ENCODE results near the gene SERPINE1. TPM values are rescaled to one million over a fixed set of nuclear protein-coding genes. Genes with fewer than 3 reads are reported as not detected.
"Not testable (repeated sequence)": the region's sequence is repeated elsewhere in the genome, so short reads cannot be mapped to it uniquely, and the experiment has no call there.

The SERPINE1 gene
- 463 and 480 TPM in 2 replicates for total RNA-seq (2014; rRNA removed; shearing (Covaris generic))

DNA sequence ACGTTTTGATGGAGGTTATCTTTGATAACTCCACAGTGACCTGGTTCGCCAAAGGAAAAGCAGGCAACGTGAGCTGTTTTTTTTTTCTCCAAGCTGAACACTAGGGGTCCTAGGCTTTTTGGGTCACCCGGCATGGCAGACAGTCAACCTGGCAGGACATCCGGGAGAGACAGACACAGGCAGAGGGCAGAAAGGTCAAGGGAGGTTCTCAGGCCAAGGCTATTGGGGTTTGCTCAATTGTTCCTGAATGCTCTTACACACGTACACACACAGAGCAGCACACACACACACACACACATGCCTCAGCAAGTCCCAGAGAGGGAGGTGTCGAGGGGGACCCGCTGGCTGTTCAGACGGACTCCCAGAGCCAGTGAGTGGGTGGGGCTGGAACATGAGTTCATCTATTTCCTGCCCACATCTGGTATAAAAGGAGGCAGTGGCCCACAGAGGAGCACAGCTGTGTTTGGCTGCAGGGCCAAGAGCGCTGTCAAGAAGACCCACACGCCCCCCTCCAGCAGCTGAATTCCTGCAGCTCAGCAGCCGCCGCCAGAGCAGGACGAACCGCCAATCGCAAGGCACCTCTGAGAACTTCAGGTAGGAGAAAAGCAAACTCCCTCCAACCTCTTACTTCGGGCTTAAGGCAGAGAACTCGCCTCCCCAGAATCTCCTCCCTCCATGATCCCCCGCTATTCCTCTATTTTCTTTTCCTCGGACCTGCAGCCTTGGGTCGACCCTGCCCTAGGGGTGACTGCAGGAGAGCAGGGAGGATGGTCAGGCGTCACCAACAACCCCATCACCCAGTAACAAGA lies at the start of gene SERPINE1:
SERPINE1 (plus strand) TSS at position 454 of the 809 bp plus-strand sequence. CDS start 1,290 bp downstream, outside the sequence.
- peak; percentile 98 for DNase-seq (ENCODE audit: low spot score)

DNA sequence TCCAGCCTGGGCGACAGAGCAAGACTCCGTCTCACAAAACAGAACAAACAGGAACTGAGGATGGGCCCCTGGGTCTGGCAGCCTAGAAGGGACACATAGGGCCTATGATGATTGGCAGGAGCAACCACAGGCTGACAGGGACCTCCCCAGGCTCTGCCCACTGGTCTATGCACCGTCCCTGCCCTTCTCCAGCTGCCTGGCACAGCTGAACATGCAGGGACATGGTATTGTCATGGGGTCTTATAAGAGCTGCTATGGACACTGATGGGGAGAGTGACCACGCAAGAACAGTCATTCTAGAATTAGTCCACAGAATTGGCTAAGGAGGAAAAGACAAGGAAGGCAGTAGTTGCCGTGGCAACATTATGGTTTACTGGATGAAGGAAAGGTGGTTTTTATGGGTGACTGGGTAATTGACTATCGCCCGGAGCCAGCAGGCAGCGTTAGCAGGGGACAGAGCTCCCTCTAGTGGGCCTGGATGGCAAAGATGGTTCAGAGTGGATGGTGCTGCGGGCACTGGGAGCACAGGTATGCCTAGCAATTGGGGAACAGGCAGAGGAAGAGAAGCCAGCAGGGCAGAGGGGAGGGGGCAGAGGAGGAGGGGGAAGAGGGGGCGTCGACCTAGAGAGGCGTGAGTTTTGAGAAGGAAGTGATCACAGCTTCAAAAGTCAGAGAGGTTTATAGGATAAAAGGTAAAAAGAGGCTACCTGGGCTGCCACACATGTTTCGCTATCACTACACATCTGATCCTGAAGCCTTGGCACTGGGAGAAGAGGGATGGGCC lies 49.4 kb upstream of the SERPINE1 start:
- DNase-seq (ENCODE audit: low spot score) = peak; percentile 83

DNA sequence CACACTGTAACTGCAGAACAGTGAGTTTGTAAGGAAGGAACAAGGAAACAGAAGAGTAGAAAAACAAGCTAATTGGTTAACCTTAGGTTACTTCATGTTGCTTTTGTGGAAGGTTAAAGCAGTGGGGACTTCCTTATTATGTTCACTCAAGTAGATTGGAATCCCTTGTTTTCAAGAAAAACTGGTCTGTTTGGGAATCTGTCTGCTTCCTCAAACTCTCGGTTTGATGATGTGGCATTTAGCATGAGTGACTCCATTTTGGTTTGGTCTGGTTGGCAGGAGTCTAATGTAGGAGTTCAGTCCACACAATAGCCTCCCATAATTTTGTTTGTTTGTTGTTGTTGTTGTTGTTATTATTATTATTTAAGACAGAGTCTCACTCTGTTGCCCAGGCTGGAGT lies 45.5 kb upstream of the SERPINE1 start:
- no peak for DNase-seq (ENCODE audit: low spot score)

DNA sequence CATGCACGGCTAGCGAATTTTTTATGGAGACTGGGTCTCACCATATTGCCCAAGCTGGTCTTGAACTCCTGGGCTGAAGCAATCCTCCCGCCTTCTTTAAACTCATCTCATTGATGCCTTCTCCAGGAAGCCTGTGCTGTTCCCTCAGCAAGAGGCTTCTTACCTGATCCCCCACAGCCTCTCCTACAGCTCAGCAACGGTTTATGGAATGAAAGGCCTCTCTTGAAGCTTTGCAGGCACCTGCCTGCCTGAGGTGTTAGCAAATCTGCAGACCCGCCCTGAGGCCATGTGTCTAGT lies 42.1 kb upstream of the SERPINE1 start:
- no peak for DNase-seq (ENCODE audit: low spot score)

DNA sequence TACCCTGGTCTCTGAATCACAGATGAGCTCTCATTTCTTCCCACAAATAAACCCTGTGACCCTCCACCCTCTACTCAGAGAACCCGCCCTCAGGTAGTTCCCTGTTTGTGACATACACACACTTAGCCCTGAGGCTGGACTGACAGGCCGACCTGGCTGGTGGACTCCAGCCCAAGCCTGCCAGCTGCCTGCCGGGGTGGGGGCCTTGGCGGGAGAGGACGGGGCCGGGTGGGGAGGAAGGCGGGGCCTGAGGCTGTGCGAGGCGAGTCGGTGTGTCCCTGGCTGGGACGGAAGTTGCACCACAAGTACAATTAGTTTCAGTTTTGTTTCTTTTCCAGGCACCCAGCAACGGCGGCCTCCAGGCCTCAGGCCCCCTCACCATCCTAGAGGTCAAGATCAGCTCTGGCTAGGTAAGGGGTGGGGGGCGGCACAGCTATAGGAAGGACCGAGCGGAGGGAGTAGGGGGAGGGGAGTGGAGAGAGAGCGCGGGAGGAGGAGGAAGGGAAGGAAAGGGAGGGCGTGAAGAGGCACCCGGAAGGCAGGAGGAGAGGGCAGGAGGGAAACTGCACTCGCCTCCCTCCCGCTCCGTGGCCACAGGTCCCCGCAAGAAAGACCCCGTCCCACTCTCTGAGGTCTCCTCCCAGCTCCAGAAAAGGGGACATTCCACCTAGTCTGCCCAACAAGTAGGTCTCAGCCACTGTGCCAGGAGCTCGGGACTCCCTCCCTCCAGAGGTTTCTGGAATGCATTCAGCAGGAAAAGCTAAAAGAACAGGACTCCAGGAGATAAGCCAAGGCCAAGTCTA lies 41.5 kb upstream of the SERPINE1 start, which contains the start of gene TRIM56:
TRIM56 (plus strand) TSS at position 320 of the 803 bp plus-strand sequence. CDS start 1,832 bp downstream, outside the sequence.
- peak; percentile 81 for DNase-seq (ENCODE audit: low spot score)

DNA sequence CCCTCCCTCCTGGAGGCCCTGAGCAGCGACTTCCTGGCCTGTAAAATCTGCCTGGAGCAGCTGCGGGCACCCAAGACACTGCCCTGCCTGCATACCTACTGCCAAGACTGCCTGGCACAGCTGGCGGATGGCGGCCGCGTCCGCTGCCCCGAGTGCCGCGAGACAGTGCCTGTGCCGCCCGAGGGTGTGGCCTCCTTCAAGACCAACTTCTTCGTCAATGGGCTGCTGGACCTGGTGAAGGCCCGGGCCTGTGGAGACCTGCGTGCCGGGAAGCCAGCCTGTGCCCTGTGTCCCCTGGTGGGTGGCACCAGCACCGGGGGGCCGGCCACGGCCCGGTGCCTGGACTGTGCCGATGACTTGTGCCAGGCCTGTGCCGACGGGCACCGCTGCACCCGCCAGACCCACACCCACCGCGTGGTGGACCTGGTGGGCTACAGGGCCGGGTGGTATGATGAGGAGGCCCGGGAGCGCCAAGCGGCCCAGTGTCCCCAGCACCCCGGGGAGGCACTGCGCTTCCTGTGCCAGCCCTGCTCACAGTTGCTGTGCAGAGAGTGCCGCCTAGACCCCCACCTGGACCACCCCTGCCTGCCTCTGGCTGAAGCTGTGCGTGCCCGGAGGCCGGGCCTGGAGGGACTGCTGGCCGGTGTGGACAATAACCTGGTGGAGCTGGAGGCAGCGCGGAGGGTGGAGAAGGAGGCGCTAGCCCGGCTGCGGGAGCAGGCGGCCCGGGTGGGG lies 39.4 kb upstream of the SERPINE1 start:
- DNase-seq (ENCODE audit: low spot score) = no peak

DNA sequence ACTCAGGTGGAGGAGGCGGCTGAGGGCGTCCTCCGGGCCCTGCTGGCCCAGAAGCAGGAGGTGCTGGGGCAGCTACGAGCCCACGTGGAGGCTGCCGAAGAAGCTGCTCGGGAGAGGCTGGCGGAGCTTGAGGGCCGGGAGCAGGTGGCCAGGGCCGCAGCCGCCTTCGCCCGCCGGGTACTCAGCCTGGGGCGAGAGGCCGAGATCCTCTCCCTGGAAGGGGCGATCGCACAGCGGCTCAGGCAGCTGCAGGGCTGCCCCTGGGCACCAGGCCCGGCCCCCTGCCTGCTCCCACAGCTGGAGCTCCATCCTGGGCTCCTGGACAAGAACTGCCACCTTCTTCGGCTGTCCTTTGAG lies 38.9 kb upstream of the SERPINE1 start:
- no peak for DNase-seq (ENCODE audit: low spot score)

DNA sequence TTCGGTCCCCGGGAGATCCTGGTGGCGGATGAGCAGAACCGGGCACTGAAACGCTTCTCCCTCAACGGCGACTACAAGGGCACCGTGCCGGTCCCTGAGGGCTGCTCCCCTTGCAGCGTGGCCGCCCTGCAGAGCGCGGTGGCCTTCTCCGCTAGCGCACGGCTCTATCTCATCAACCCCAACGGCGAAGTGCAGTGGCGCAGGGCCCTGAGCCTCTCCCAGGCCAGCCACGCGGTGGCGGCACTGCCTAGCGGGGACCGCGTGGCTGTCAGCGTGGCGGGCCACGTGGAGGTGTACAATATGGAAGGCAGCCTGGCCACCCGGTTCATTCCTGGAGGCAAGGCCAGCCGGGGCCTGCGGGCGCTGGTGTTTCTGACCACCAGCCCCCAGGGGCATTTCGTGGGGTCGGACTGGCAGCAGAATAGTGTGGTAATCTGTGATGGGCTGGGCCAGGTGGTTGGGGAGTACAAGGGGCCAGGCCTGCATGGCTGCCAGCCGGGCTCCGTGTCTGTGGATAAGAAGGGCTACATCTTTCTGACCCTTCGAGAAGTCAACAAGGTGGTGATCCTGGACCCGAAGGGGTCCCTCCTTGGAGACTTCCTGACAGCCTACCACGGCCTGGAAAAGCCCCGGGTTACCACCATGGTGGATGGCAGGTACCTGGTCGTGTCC lies 37.9 kb upstream of the SERPINE1 start:
- DNase-seq (ENCODE audit: low spot score) = no peak

DNA sequence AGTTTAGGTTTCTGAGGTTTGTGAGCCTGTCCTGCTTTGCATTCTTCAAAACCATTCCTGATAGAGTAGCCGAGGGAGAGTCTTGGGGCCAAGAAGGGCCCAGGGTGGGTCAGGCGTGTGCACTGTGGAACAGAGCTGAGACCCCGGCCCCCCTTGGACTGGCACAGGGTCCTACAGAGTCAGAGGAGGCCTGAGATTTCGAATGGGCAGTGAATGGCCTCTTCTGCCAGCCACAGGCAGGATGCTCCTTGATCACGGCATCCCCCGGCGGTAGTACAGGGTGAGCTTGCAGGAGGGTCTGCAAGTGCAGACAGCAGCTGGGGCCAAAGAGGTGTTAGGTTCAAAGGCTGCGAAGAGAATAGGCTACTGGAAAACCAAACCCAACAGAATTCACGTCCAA lies 37.0 kb upstream of the SERPINE1 start:
- no peak for DNase-seq (ENCODE audit: low spot score)

DNA sequence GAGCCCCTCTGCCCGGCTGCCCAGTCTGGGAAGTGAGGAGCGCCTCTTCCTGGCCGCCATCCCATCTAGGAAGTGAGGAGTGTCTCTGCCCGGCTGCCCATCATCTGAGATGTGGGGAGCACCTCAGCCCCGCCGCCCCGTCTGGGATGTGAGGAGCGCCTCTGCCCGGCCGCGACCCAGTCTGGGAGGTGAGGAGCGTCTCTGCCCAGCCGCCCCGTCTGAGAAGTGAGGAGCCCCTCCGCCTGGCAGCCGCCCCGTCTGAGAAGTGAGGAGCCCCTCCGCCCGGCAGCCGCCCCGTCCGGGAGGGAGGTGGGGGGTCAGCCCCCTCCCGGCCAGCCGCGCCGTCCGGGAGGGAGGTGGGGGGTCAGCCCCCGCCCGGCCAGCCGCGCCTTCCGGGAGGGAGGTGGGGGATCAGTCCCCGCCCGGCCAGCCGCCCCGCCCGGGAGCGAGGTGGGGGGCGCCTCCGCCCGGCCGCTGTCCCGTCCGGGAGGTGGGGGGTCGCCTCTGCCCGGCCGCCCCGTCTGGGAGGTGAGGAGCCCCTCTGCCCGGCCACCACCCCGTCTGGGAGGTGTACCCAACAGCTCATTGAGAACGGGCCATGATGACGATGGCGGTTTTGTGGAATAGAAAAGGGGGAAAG lies 34.5 kb upstream of the SERPINE1 start:
- not testable (repeated sequence) for DNase-seq (ENCODE audit: low spot score)

DNA sequence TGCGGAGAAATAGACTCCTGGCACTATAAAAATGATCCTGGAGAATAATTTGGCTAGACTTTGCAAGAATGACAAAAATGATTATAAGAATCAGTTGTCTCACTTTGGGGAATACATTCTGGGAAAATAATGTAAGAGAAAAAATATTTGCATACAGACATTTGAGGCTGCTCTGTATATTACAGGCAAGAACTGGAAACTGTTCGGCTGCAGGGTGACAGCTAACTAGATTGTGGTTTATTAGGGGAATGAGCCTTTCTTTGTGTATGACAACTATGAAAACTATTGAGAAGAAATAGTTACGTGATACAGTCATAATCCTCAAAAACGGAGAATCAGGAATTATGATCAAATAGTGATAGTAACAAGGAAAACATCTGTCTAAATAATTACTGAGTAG lies 33.0 kb upstream of the SERPINE1 start:
- peak; percentile 74 for DNase-seq (ENCODE audit: low spot score)

DNA sequence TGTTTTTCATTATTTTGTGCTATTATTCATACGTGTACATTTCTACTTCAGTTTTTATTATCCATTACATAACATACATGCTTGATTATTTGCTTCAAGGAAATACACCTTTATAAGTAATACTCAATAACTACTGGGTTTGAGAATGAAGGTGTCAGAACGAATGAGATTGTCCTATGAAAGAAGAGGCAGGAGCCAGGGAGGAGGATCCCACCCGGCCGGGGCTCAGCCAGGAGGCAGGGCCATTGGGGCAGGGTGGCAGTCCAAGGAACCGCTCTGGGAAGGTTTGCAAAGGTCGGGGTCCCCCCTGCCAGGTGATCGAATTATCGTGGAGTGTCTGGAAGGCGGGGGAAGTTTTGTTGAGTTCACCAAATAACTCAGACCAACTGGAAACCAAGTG lies 32.5 kb upstream of the SERPINE1 start:
- no peak for DNase-seq (ENCODE audit: low spot score)

DNA sequence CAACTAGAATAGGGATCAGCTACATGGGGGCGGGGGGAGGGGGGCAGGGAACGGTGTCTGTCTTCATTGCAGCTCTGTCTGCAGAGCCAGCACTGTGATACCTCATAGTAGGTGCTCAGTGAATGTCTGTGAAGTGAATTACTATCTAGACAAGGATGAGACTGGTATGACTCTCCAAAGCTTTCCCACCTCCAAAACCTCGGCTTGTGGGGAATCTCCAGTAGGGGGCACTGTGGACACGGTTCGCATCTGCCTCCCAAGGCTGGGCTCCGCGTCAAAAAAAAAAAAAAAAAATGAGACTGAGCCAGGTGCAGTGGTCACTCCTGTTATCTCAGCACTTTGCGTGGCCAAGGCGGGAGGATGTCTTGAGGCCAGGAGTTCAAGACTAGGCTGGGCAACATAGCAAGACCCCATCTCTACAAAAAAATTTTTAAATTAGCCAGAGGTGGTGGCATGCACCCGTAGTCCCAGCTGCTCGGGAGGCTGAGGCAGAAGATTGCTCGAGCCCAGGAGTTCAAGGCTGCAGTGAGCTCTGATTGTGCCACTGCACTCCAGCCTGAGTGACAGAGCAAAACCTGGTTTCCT lies 32.0 kb upstream of the SERPINE1 start:
- peak; percentile 80 for DNase-seq (ENCODE audit: low spot score)

DNA sequence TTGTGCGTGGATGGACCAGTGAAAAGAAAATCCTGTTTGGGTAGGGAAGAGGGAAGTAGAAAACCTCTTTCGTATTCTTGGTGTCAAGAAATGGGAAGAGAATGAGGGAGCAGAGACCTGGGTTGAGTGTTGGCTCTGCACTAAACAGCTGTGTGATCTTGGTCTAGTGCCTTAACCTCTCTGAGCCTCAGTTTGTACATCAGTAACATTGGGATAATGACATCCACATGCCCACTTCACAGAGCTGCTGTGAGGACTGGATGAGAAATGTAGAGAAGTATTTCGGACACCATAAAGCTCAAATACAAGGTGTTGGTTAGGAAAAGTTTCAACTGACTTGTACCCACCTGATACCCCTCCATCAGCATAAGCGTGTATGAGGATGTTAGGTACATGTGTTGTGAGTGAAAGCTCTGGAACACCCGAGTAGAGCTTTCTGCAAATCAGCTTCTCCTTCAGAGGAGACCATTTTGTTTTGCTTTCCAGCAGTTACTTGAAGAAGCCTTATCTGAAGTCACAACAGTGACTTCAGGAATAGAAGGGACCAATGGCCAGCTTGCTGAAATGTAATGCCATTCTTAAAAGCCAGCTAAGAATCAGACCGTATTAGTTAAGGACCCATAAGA lies 30.5 kb upstream of the SERPINE1 start:
- DNase-seq (ENCODE audit: low spot score) = no peak

DNA sequence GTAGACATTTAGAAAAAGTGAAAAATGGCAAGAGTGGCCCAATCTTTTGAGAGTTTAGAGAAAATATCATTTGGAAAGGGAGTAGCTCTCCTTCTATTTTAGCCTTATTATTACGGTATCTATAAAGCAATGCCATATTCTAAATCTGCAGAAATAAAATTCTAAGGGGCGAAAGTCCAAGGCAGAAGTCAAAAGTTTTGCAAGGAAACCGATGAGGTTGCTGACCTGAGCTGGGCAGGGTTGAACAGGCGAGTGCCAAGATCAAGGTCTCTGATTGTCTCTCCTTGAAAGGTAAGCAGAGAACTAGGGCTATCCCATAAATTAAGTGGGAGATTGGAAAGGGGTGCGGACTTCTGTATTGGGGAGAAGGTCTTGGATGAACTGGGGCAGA lies 30.0 kb upstream of the SERPINE1 start:
- DNase-seq (ENCODE audit: low spot score) = no peak

DNA sequence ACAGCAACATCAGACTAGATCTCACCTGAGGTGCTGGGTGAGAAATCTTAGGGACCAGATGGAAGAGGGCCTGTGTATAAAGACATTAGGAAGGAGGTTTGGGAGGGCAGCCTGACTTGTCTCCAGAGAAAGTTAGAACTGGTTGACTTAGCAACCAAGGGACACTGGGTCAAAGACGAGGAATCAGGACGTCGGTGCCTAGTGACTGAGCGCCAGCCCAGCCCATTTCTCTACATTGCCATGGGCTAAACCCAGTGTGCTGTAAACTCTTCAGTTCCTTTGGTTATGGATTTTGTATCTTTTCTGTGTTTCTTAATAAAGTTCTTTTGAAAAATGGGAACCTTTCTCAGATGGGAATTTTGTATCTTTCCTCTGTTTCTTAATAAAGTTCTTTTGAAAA lies 29.3 kb upstream of the SERPINE1 start:
- DNase-seq (ENCODE audit: low spot score) = no peak

DNA sequence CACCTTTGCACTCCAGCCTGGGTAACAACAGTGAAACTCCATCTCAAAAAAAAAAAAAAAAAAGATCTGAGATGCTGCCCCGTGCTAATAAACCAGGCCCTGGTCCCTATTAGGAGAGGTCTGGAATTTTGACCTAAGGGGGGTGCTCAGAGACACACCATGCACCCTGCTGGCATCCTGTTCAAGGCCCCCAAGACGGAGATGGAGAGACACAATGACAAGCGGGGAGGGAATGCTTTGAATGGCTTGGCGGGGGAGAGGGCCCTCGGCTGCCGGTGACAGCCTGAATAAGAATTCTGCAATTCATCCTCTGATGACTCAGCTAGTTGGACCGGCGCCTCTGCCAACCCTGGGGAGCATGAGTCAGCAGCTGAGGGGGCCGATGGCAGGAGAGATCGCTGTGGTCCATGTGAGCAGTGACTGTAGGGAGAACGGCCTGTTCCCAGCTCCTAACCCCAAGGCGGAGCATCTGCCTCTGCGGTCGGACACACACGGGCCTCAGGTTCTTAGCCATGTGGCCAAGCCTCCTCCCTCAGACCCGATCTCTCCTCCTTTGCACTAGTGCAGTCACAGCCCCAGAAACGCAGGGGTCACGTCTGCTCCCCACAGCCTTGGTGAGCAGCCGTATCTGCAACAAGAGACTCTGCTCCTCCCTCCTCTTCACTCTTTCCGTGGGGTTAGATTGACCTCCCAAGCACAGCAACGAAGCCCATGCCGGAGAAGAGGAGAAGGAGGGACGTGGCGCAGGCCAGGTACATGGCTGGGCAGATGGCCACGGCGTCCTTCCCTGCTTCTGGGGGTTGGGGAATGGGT lies 26.7 kb upstream of the SERPINE1 start:
- peak; percentile 99 for DNase-seq (ENCODE audit: low spot score)
